Hepatocyte (in vitro differentiated cells): ENCODE measurements around the gene FAM50A.

Experiments
- CTCF ChIP-seq: fragments of 200-600 bp; sonication (generic); IDR thresholded peaks from 2 replicates; pipeline ENCODE4 v1.5.1; 2016; ENCODE audit warnings: antibody characterized with exemption, mild to moderate bottlenecking; ENCODE audit not compliant: poor library complexity
- EZH2 ChIP-seq: fragments of 200-600 bp; sonication (generic); IDR thresholded peaks from 2 replicates; pipeline ENCODE4 v1.6.1; 2016; ENCODE audit warnings: antibody characterized with exemption, mild to moderate bottlenecking, borderline replicate concordance
- EZH2phosphoT487 ChIP-seq: fragments of 200-600 bp; sonication (generic); IDR thresholded peaks from one replicate; pipeline ENCODE4 v1.6.1; 2018; ENCODE audit warnings: antibody characterized with exemption, mild to moderate bottlenecking, low read depth, moderate library complexity; ENCODE audit not compliant: unreplicated experiment, severe bottlenecking

- no peak for TF ChIP-seq CTCF
- TF ChIP-seq EZH2phosphoT487 = no peak
- no peak for TF ChIP-seq EZH2
Measured at GRCh38 chrX:154440623-154441357, 3.2 kb upstream of the FAM50A start.
